Right lobe of liver (tissue), 4 donors: Measurements from ENCODE around the gene ATRX.
"Not testable (repeated sequence)": the region's sequence is repeated elsewhere in the genome, so short reads cannot be mapped to it uniquely, and the experiment has no call there.

Source experiments
- POLR2A ChIP-seq: fragments of 450-650 bp; IDR thresholded peaks from one replicate; pipeline ENCODE4 v1.6.1; 2017; ENCODE audit warnings: antibody characterized with exemption, mild to moderate bottlenecking
- TF ChIP-seq, protein P1 (sequence below), 4 donors: fragments of 200-600 bp in 3 of 4; fragments of 450-650 bp in 1 of 4; IDR thresholded peaks; one replicate each; pipeline versions ENCODE4 v1.5.1 to v1.8.0; 2016 to 2022; ENCODE audit warnings: antibody characterized with exemption in 4 of 4, mild to moderate bottlenecking in 2 of 4
- donor health status: DM: no; HTN: no; CAD: no.
- donor health status: DM: no; HTN: no; CAD: no.
- donor health status: DM: no; HTN: yes; CAD: no.

DNA sequence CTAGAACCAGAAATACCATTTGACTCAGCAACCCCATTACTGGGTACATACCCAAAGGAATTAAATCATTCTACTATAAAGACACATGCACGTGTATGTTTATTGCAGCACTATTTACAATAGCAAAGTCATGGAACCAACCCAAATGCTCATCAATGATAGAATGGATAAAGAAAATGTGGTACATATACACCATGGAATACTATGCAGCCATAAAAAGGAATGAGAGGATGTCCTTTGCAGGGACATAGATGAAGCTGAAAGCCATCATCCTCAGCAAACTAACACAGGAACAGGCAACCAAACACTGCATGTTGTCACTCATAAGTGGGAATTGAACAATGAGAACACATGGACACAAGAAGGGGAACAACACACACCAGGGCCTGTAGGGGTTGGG, 285.9 kb downstream of the ATRX start:
- TF ChIP-seq, protein P1, sequence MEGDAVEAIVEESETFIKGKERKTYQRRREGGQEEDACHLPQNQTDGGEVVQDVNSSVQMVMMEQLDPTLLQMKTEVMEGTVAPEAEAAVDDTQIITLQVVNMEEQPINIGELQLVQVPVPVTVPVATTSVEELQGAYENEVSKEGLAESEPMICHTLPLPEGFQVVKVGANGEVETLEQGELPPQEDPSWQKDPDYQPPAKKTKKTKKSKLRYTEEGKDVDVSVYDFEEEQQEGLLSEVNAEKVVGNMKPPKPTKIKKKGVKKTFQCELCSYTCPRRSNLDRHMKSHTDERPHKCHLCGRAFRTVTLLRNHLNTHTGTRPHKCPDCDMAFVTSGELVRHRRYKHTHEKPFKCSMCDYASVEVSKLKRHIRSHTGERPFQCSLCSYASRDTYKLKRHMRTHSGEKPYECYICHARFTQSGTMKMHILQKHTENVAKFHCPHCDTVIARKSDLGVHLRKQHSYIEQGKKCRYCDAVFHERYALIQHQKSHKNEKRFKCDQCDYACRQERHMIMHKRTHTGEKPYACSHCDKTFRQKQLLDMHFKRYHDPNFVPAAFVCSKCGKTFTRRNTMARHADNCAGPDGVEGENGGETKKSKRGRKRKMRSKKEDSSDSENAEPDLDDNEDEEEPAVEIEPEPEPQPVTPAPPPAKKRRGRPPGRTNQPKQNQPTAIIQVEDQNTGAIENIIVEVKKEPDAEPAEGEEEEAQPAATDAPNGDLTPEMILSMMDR (IDR thresholded peaks at IDR 0.05): not testable (repeated sequence)
- TF ChIP-seq POLR2A: not testable (repeated sequence)
